Omental fat pad (tissue), 4 donors: ENCODE data around the gene P4HA3. TPM values are rescaled to one million over a fixed set of nuclear protein-coding genes. Genes with fewer than 3 reads are reported as not detected.
A peak's percentile ranks its signal among the peaks of the same experiment; 100 is the strongest.

Experiments
- ATAC-seq: fragments of 150-250 bp; one replicate; pipeline ENCODE4 v1.9.1; 2016; ENCODE audit warnings: mild to moderate bottlenecking, moderate library complexity; ENCODE audit not compliant: low FRiP score
- DNase-seq: peaks from one replicate; pipeline ENCODE4 v3.0.0-alpha.2; 2019; ENCODE audit warnings: low spot score
- total RNA-seq, 4 donors: library from RNA; depleted of rRNA; stranded (reverse); fragments of >200 nt; gene quantifications; one replicate each; pipeline ENCODE4 v1.1.0, GENCODE V29; 2016
- TF ChIP-seq, protein P1 (sequence below), 3 donors: fragments of 450-650 bp; IDR thresholded peaks; one replicate each; pipeline ENCODE4 v1.5.1; 2016 to 2017; ENCODE audit warnings: antibody characterized with exemption in 3 of 3, mild to moderate bottlenecking in 3 of 3, moderate library complexity in 2 of 3

P4HA3 gene
- total RNA-seq, 4 donors from 2014 or later, result 0.50 to 4.4 (median 1.6) TPM

GRCh38 chr11:74235121-74235520 lies 76.3 kb downstream of the P4HA3 start:
- no peak for ATAC-seq
- TF ChIP-seq, protein P1, sequence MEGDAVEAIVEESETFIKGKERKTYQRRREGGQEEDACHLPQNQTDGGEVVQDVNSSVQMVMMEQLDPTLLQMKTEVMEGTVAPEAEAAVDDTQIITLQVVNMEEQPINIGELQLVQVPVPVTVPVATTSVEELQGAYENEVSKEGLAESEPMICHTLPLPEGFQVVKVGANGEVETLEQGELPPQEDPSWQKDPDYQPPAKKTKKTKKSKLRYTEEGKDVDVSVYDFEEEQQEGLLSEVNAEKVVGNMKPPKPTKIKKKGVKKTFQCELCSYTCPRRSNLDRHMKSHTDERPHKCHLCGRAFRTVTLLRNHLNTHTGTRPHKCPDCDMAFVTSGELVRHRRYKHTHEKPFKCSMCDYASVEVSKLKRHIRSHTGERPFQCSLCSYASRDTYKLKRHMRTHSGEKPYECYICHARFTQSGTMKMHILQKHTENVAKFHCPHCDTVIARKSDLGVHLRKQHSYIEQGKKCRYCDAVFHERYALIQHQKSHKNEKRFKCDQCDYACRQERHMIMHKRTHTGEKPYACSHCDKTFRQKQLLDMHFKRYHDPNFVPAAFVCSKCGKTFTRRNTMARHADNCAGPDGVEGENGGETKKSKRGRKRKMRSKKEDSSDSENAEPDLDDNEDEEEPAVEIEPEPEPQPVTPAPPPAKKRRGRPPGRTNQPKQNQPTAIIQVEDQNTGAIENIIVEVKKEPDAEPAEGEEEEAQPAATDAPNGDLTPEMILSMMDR (IDR thresholded peaks at IDR 0.05), result no peak

GRCh38 chr11:74233683-74234082 lies 77.8 kb downstream of the P4HA3 start:
- ATAC-seq (no peak), DNase-seq (no peak)
- TF ChIP-seq, protein P1 (IDR thresholded peaks at IDR 0.05), result no peak

More at GRCh38 chr11:74235121-74235520, 76.3 kb downstream of the P4HA3 start:
- no peak for DNase-seq

DNA sequence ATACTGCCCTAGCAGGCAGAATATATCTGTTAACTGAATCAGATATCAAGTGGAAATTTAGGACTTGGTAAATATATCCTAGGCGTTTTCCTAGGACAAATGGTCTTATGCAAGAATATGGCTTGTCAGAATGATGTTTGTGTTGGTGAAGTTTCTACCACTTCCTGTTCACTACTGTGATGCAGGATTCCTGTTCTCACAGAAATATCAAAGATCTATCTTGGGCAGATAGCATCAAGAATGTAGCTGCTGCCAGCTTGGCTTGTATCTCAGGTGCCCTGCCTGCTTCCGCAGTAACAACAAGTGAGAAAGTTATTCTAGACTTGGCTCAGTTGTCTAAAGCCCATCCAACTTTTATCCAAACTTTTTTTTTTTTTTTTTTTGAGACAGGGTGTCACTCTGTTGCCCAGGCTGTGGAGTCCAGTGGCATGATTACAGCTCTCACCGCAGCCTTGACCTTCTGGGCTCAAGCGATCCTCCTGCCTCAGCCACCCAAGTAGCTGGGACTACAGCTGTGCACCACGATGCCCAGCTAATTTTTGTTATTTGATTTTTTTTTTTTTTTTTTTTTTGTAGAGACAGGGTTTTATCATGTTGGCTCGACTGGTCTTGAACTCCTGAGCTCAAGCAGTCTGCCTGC lies 79.0 kb downstream of the P4HA3 start:
- ATAC-seq (no peak), DNase-seq (no peak)
- TF ChIP-seq, protein P1 (IDR thresholded peaks at IDR 0.05), result no peak

DNA sequence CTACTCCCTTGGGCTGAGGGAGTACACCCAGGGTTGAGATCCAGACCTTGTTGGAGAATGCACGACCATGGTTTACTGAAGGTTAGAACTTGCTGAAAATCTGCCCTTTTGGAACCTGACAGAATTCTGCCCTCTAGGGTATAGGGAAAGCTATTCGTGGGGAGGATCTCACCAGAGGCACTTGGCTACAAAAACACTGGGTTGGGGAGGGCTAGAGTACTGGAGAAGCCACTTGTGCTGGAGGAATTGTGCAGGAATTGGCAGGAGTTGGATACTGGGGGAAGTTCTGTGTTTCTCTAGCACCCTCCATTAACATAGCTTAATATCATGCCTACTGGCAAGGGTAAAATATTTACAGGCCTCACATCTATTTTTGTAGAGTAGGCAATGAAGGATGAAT lies 84.5 kb downstream of the P4HA3 start:
- ATAC-seq (no peak), DNase-seq (no peak)
- TF ChIP-seq, protein P1 (IDR thresholded peaks at IDR 0.05), result no peak

DNA sequence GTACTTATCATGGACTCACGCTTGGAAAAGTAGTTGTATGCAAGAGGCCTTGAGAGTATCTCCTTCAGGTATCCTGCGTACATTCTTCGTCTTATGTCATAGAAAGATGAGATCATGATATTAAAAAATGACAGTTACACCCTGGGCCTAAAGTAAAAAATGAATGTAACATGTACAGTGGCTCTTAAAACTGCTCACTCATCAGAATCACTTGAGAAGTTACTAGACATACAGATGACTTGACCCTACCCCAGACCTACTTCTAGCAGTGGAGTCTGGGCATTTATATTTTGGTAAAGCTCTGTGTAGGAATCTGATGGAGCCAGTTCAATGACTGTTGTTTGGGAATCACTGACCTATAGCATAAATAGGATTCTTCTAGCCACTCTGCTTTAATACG lies 85.9 kb downstream of the P4HA3 start:
- DNase-seq, result no peak
- TF ChIP-seq, protein P1 (IDR thresholded peaks at IDR 0.05), result no peak

DNA sequence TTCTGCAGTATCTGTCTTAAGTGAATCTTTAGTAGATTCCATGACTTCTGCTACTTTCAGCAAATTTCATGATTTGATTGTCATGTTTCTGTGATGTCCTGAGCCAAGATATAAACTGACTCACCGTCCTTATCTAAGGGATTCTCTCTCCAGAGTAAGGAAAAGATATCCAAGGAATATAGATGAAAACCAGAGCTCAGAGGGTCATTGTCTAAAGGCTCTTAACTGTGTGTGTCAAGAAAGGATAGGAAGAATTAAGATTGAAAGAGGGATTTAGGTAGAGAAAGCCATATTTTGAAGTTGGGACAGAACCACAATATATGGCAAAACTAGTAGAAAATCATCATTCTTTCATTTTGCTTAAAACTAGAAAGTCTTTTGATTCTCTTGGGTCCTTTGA lies 89.6 kb downstream of the P4HA3 start:
- DNase-seq (no peak), ATAC-seq (no peak)
- TF ChIP-seq, protein P1 (IDR thresholded peaks at IDR 0.05), result no peak

More for the DNA sequence above, 85.9 kb downstream of the P4HA3 start:
- no peak for ATAC-seq

- DNase-seq, result no peak
- peak; percentile 19 for ATAC-seq
- TF ChIP-seq, protein P1 (IDR thresholded peaks at IDR 0.05), result no peak
These were observed 91.1 kb downstream of the P4HA3 start for GRCh38 chr11:74220376-74220775.
